SK-N-SH treated with all-trans-retinoic acid at 6 μM for 48 hours (cell line): ENCODE results near the gene TBXAS1.

Experiments
- ATAC-seq: fragments of 200-7000 bp; cut with Tn5 transposase; 3 replicates; pipeline ENCODE4 v1.9.1; 2020; ENCODE audit warnings: mild to moderate bottlenecking, moderate library complexity
- ARNTL ChIP-seq: fragments of 450-650 bp; formaldehyde crosslinking; IDR thresholded peaks from 2 replicates; pipeline ENCODE4 v1.5.0; 2020; ENCODE audit warnings: low read depth, mild to moderate bottlenecking, moderate library complexity, borderline replicate concordance
- BACH2 ChIP-seq: fragments of 250-450 bp; sonication (Bioruptor Pico); IDR thresholded peaks from 2 replicates; pipeline ENCODE4 v1.9.0; 2021; ENCODE audit warnings: mild to moderate bottlenecking, borderline replicate concordance
- CREB5 ChIP-seq: fragments of 250-450 bp; sonication (Bioruptor Pico); IDR thresholded peaks from 2 replicates; pipeline ENCODE4 v1.5.1; 2020; ENCODE audit warnings: low read depth, mild to moderate bottlenecking, moderate library complexity
- GLIS3 ChIP-seq: fragments of 250-450 bp; sonication (Bioruptor Pico); IDR thresholded peaks from 2 replicates; pipeline ENCODE4 v1.5.0; 2020; ENCODE audit warnings: mild to moderate bottlenecking, moderate library complexity
- ISL1 ChIP-seq: fragments of 250-450 bp; sonication (Bioruptor Pico); IDR thresholded peaks from 2 replicates; pipeline ENCODE4 v2.1.2; 2022; ENCODE audit warnings: mild to moderate bottlenecking, moderate library complexity
- POU6F1 ChIP-seq: fragments of 250-450 bp; sonication (Bioruptor Pico); IDR thresholded peaks from 2 replicates; pipeline ENCODE4 v1.8.0; 2021; ENCODE audit warnings: low read depth, mild to moderate bottlenecking, moderate library complexity, borderline replicate concordance
- PPARA ChIP-seq: fragments of 250-450 bp; sonication (Bioruptor Pico); IDR thresholded peaks from 2 replicates; pipeline ENCODE4 v1.5.0; 2020; ENCODE audit warnings: mild to moderate bottlenecking, borderline replicate concordance
- RARB ChIP-seq: fragments of 250-450 bp; sonication (Bioruptor Pico); IDR thresholded peaks from 2 replicates; pipeline ENCODE4 v1.8.0; 2021; ENCODE audit warnings: mild to moderate bottlenecking, moderate library complexity
- SNAI2 ChIP-seq: fragments of 250-450 bp; sonication (Bioruptor Pico); IDR thresholded peaks from 2 replicates; pipeline ENCODE4 v1.5.0; 2020; ENCODE audit warnings: mild to moderate bottlenecking, moderate library complexity
- TCF4 ChIP-seq: fragments of 250-450 bp; sonication (Bioruptor Pico); IDR thresholded peaks from 2 replicates; pipeline ENCODE4 v1.8.0; 2021; ENCODE audit warnings: mild to moderate bottlenecking, moderate library complexity, borderline replicate concordance
- TOX ChIP-seq: fragments of 250-450 bp; sonication (Bioruptor Pico); IDR thresholded peaks from 2 replicates; pipeline ENCODE4 v1.8.0; 2021; ENCODE audit warnings: mild to moderate bottlenecking, moderate library complexity, borderline replicate concordance
- TSHZ2 ChIP-seq: fragments of 250-450 bp; sonication (Bioruptor Pico); IDR thresholded peaks from 2 replicates; pipeline ENCODE4 v1.5.0; 2020; ENCODE audit warnings: mild to moderate bottlenecking, moderate library complexity
- ZC3H10 ChIP-seq: fragments of 250-450 bp; sonication (Bioruptor Pico); IDR thresholded peaks from 2 replicates; pipeline ENCODE4 v1.5.1; 2021; ENCODE audit warnings: mild to moderate bottlenecking, moderate library complexity
- ZFP30 ChIP-seq: fragments of 450-650 bp; formaldehyde crosslinking; IDR thresholded peaks from 2 replicates; pipeline ENCODE4 v1.5.0; 2022; ENCODE audit warnings: mild to moderate bottlenecking, moderate library complexity
- ZNF565 ChIP-seq: fragments of 450-650 bp; formaldehyde crosslinking; conservative IDR thresholded peaks from 2 replicates; pipeline ENCODE4 v1.5.0; 2020; ENCODE audit warnings: low read depth, mild to moderate bottlenecking, moderate library complexity
- ZNF70 ChIP-seq: fragments of 450-650 bp; formaldehyde crosslinking; IDR thresholded peaks from 2 replicates; pipeline ENCODE4 v1.5.0; 2020; ENCODE audit warnings: mild to moderate bottlenecking, moderate library complexity
- ZNF8 ChIP-seq: fragments of 450-650 bp; formaldehyde crosslinking; IDR thresholded peaks from 2 replicates; pipeline ENCODE4 v1.5.0; 2020; ENCODE audit warnings: mild to moderate bottlenecking, moderate library complexity
- TF ChIP-seq, protein P1 (sequence below): fragments of 250-450 bp; sonication (Bioruptor Pico); IDR thresholded peaks from 2 replicates; pipeline ENCODE4 v1.5.1; 2021; ENCODE audit warnings: mild to moderate bottlenecking, moderate library complexity

Gene TBXAS1

GRCh38 chr7:139968931-139969330, 139.9 kb downstream of the TBXAS1 start:
- ATAC-seq, result no peak
- TF ChIP-seq ZNF70 (CRISPR knock-in tag) (no peak), ISL1 (CRISPR knock-in tag) (peak; percentile 24; the same call in 1 of the 2 replicates)

GRCh38 chr7:139972029-139972428, 143.0 kb downstream of the TBXAS1 start:
- ATAC-seq, result no peak
- no peak for TF ChIP-seq TSHZ2 (CRISPR knock-in tag)
- TF ChIP-seq ZNF70 (CRISPR knock-in tag), result no peak
- no peak for TF ChIP-seq ZC3H10 (CRISPR knock-in tag)
- no peak for TF ChIP-seq CREB5 (CRISPR knock-in tag)
- TF ChIP-seq GLIS3 (CRISPR knock-in tag), result no peak
- no peak for TF ChIP-seq ISL1 (CRISPR knock-in tag)
- no peak for TF ChIP-seq PPARA (CRISPR knock-in tag)
- no peak for TF ChIP-seq SNAI2
- no peak for TF ChIP-seq TOX (CRISPR knock-in tag)
- TF ChIP-seq ARNTL (CRISPR knock-in tag), result no peak
- no peak for TF ChIP-seq ZNF565 (CRISPR knock-in tag)
- no peak for TF ChIP-seq ZNF8 (CRISPR knock-in tag)
- TF ChIP-seq, protein P1, sequence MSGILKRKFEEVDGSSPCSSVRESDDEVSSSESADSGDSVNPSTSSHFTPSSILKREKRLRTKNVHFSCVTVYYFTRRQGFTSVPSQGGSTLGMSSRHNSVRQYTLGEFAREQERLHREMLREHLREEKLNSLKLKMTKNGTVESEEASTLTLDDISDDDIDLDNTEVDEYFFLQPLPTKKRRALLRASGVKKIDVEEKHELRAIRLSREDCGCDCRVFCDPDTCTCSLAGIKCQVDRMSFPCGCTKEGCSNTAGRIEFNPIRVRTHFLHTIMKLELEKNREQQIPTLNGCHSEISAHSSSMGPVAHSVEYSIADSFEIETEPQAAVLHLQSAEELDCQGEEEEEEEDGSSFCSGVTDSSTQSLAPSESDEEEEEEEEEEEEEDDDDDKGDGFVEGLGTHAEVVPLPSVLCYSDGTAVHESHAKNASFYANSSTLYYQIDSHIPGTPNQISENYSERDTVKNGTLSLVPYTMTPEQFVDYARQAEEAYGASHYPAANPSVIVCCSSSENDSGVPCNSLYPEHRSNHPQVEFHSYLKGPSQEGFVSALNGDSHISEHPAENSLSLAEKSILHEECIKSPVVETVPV (CRISPR knock-in tag), result no peak

GRCh38 chr7:139973101-139974050, 144.3 kb downstream of the TBXAS1 start:
- no peak for TF ChIP-seq ZNF70 (CRISPR knock-in tag)
- TF ChIP-seq ISL1 (CRISPR knock-in tag), result no peak
- TF ChIP-seq ZFP30, result no peak
- TF ChIP-seq ARNTL (CRISPR knock-in tag), result no peak
- TF ChIP-seq ZNF8 (CRISPR knock-in tag), result no peak
- TF ChIP-seq RARB (CRISPR knock-in tag), result no peak
- no peak for TF ChIP-seq GLIS3 (CRISPR knock-in tag)
- no peak for TF ChIP-seq SNAI2
- TF ChIP-seq CREB5 (CRISPR knock-in tag), result no peak
- TF ChIP-seq ZC3H10 (CRISPR knock-in tag), result no peak
- no peak for TF ChIP-seq POU6F1 (CRISPR knock-in tag)
- no peak for TF ChIP-seq BACH2 (CRISPR knock-in tag)
- no peak for TF ChIP-seq TCF4 (CRISPR knock-in tag)
- TF ChIP-seq TSHZ2 (CRISPR knock-in tag), result no peak
- no peak for ATAC-seq
